GM19324 (cell line): ENCODE measurements around the gene HMX2.
"Not testable (repeated sequence)": the region's sequence is repeated elsewhere in the genome, so short reads cannot be mapped to it uniquely, and the experiment has no call there.

Source experiments
- ATAC-seq: cut with Tn5 transposase; IDR thresholded peaks from one replicate; pipeline ENCODE4 v1.9.1; 2021; ENCODE audit warnings: mild to moderate bottlenecking, moderate library complexity; ENCODE audit not compliant: unreplicated experiment, low FRiP score

Gene HMX2

DNA sequence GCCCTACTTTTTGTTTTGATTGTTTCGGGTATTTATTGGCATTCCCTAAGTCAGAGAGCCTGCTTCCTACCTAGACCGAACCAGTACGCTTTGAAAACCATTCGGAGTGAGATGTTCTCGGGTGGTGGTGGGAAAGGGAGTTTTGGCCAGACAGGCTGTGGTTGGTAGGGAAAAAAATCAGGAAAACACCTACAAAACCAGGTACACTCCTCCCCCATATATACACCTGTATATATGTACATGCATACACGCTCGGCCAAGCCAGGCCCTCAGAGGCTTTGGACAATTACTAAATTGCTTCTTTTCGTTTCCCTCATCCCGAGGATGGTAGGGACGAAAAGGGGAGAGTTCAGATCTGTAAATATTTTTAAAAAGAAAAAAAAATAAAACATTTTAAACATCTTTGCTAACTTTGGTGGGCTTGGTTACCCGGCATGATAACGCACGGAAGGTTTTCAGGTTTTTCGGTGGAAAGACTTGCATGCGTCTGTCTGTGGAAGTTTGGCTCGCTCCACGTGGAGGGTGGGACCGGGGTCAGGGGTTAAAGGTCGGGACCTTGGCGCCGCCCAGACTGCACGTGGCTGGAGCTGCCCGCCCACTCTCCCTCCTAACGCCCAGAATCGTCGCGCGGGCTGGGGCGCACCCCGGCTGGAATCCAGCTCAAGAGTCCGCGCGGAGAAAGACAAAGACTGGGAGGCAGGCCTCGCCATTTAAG, 2.5 kb downstream of the HMX2 start:
- ATAC-seq: no peak

DNA sequence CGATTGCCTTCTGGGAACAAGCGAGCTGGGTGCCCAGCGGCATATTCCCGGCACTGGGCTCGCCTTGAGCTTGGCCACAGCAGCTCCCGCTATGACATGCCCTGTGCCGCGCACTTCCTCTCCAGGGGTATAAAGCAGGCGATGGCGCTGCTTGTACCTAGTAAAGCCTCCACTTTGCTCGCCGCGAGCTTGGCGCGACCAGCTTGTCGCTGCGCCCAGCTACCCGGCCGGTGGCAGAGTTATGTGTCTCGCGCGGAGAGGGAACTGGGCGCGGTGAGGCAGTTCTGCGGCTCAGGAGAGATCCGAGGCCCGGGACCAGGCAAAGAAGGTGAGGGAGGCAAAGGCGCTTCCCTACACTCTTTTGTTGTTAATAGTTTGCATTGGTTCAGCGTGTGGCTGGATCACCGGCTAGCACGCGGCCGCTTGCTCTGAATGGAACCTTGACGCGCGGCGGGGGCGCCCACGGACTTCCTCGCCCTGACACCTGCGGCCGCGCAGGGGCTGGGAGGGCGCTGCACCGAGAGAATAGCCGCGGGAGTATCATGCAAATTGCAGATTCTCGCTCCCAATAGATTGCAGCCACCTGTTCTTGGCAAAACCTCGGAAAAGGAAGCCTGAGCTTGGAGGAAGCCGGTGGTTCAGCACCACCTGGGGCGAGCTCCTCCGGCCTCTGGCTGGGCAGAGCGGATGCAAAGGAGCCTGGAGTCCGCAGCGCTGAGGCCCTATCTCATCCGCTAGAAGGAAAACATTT, 3.2 kb downstream of the HMX2 start:
- ATAC-seq: no peak

DNA sequence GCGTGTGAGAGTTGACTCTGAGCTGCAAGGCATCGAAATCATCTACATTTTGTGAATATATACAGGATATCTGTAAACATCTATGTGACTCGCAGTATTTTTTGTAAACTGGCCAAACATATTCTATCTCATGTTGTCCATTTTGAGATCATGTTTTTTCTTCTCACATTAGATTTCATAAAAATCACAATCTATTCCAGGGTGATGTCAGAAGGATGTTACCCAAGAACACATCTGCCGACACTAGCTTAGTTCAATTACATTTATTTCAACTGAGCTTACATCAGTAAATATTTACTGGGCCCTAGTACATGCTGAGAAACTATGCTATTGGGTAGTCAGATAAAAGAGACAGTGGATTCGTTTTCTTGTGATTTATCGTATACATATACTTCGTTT, 3.8 kb downstream of the HMX2 start:
- ATAC-seq: no peak

DNA sequence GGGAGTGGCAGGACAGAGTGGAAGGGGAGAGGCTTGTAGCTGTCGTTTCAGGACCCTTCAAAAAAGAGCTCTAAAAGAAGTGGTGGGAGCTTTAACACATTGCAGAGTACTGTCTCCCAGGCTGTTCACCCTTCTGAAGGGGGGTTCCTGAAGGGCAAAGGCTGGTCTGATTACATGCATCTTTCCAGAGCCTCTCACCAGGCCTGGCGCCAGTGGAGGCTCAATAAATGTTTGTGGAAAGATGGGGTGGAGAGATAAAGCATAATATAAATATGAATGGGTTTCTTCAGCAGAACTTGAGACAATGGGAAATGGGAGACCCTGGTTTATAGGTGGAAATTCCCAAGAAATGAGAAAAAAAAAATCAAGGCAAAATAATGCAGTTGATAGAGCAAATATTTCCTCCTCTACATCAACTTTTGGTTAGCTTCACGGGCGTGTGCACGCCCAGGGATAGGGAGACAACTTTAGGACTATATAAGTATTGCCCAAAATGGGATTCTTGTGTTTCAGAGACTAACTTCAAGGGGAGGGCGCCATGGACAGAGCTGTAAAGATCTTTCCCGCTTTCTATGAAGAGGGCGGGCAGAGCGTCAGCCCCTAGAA, 5.7 kb downstream of the HMX2 start:
- ATAC-seq: no peak

DNA sequence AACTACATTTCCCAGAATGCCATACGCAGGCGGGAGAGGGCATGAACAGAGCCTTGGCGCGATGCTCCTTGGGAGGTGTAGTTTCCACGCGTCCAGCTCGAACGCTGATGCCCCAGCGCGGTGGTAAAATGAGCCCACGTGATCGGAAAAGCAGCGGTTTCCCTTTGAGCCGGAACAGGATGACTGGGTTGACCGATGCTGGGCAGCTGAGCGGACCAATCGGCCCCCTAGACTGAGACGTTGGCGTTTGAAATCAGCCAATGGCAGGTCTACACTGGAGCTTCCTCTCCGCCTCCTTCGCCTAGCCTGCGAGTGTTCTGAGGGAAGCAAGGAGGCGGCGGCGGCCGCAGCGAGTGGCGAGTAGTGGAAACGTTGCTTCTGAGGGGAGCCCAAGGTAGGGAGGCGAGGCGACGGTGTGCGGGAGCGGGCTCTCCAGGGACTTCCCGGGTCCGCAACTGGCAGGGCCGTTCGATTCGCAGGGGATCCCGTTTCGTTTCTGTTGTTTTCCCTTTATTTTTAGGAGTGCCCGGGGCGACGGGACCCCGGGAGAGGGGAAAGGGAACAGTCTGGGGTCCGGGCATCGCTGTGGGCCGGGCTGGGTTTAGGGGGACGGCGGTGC, 6.3 kb downstream of the HMX2 start, which contains the start of gene BUB3:
Gene BUB3 (plus strand): TSS at position 311 of the 619 bp plus-strand sequence. CDS start 516 bp downstream, outside the sequence.
- ATAC-seq: peak; percentile 97

DNA sequence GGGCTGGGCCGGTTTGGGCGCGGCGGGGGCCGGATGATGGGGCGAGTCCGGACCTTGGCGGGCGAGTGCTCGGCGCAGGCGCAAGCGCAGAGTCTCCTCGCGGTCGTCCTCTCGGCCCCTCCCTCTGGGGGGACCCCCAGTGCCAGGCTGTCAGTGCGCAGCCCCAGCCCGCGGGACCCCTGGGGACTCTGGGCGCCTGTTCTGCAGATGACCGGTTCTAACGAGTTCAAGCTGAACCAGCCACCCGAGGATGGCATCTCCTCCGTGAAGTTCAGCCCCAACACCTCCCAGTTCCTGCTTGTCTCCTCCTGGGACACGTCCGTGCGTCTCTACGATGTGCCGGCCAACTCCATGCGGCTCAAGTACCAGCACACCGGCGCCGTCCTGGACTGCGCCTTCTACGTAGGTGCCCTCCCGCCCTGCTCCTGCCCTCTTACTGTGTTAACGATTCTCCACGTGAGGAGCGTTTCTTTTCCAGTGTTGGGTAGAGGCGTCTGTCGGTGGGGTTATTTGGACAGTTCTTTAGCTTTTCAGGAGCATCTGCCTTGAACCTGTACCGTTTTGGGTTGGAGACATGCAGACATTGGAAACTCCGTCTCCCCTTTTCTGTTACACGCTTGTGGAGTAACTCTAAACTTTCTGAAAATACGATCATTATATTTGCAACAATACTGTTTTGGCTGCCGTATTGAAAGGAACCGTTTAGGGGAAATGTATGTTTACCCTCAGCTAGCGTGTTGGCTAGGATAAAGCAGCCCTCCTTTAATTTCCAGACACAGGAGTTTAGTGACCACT, 7.0 kb downstream of the HMX2 start:
- ATAC-seq: peak; percentile 60

DNA sequence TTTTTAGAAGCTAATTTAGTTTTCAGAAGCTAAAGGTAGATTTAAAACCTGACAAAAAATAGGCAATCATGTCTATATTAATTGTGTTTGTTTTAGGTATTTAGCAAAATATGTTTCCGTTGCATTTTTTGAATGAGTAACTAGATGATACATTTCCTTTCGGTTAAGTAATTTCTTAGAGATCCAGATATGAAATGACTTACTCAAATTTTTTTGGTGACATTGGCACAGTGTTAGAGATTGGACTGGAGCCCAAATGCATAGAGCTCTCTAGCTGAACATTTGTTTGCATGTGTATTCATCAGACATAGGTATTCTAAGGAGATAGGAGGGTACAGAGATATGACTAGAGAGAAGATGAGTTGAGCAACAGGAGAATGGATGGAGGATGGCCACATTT, 8.1 kb downstream of the HMX2 start:
- no peak for ATAC-seq

DNA sequence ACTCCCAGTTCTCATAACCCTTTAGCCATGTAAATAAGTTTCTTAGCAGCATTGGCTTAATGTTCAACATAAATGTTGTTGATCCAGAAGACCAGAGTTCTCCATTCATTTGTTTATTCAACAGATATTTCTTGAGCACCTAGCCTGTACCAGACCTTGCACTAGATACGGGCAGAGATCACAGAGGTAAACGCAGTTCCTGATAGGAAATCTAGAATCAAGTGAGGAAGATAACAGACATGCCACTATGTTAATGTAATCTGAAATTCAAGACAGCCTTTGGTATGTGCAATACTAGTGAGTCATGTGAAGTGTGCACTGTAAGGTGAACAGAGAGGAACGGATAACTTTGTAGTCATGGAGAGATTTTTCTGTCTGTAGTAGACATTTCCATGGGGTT, 9.3 kb downstream of the HMX2 start:
- ATAC-seq: no peak

DNA sequence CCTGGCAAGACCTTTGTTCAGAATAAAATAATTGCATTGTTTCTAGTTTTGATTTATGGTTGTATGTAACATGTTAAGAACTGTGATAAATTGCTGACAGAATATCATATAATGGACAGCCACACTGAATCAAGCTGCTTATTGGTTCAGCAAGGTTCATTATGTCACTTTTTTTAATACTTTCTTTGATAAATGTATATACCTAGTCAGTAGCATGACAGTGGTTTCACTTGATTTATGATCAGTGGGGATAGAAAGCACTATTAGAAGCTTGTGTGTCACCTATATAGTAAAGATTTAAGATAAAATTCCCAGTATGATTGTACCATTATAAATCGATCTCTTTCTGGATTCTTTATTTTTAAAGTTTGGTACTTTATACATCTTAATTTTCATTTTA, 10.7 kb downstream of the HMX2 start:
- no peak for ATAC-seq

DNA sequence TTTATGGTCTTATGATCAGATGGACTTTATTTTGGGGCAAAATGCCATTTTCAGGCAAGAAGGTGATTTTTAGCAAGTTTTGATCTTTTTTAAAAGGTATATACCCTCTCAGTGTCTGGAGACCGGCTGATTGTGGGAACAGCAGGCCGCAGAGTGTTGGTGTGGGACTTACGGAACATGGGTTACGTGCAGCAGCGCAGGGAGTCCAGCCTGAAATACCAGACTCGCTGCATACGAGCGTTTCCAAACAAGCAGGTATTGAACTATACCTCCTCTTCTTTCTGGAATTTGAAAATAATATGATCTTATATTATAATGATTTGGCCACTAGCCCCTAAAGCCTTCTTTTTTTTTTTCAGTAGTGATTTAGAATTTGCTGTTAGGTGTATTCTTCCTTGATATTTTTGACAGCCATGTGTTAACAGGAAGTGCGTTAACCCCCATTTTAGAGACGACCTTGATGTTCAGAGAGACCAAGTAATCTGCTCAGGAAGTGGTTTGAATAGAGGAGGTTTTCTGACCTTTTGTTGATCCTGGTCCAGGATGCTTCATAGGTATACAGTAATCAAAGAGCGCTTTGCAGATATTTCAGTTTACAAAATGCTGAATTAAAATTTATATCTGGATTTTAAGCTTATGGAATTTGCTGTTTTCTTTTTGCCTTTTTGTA, 12.5 kb downstream of the HMX2 start:
- no peak for ATAC-seq

DNA sequence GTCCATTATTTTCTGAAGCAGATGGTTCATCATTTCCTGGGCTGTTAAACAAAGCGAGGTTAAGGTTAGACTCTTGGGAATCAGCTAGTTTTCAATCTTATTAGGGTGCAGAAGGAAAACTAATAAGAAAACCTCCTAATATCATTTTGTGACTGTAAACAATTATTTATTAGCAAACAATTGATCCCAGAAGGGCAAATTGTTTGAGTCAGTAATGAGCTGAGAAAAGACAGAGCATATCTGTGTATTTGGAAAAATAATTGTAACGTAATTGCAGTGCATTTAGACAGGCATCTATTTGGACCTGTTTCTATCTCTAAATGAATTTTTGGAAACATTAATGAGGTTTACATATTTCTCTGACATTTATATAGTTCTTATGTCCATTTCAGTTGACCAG, 16.4 kb downstream of the HMX2 start:
- no peak for ATAC-seq

DNA sequence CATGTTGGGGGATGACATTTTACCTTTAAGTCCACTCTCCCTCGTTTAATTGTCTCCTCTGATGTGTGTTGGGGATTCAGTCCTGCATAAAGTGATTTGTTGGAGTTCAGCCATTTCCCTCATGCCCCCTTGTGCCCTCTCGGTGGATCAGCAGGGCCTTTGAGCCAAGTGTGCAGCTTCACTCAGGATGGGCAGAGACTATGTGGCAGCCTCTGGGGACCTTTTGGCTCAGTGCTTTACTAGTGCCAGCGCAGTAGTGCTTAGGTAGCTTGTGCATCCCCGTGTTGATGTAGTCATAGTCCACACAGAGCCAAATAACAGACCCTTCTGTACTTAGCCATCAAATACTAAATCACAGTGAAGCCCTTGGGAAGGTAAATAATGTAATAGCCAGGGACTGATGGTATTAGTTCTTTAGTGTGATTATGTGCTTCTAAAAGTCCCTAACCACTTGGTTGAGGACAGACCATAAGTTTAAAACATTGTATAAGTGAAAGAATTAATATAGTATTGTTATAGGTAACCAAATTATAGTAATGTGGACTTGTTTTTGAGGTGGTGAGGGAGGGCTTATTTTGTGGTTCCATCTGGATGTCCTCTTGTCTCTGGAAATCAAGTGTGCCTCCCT, 17.6 kb downstream of the HMX2 start:
- no peak for ATAC-seq

DNA sequence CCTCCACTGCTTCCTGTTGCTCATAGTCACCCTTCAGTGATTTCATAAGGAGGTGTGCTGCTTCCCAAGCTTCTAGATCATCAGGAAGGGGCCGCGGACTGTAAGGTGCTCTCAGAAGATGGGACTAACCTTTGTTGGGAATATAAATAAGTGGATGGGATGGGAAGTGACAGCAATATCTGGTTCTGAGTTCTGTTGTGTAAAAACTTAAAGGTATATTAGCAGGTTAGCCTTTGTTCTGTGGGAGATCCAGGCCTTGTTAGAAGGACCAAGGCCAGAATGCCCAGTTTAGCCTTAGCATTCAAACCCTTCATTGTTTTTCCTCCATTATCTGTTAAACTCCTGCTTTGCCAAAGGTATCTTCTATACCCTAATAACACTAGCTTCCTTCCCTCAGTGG, 18.7 kb downstream of the HMX2 start:
- no peak for ATAC-seq

DNA sequence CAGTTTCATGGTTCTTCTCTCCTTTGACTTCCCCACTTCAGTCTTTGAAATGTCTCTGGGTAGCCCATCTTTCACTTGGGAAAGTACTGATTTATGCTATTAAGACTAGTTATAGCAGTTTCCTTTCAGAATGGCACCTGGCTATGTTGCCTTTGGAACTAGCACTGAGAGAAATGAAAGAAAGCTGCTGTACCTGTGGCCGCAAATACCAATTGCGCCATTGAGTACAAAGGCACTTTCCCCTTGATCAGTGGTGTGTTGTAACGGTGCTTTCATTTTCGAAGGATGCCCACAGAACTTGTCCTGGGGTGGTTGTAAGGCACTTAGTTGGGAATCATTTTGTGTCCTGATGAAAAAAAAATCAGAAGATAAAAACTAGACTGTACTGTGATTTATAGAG, 23.0 kb downstream of the HMX2 start:
- ATAC-seq: no peak

DNA sequence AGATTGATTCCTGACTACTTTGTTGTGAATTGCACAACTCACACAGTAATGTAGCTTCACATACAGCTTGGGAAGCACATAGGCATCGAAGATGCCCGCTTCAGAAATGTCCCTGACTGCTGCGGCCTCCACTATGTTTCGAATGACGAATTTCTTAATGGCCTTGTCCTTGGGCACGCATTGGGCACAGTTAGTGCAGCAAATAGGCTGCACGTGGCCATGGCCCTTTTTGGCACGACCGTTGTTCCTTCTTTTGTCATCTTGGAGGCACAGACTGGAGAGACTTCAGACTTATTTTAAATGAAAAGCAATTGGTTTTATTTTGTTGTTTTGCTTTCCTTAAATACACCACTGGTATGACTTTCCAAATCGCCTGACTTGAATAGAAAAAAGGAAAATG, 23.7 kb downstream of the HMX2 start:
- ATAC-seq: not testable (repeated sequence)

DNA sequence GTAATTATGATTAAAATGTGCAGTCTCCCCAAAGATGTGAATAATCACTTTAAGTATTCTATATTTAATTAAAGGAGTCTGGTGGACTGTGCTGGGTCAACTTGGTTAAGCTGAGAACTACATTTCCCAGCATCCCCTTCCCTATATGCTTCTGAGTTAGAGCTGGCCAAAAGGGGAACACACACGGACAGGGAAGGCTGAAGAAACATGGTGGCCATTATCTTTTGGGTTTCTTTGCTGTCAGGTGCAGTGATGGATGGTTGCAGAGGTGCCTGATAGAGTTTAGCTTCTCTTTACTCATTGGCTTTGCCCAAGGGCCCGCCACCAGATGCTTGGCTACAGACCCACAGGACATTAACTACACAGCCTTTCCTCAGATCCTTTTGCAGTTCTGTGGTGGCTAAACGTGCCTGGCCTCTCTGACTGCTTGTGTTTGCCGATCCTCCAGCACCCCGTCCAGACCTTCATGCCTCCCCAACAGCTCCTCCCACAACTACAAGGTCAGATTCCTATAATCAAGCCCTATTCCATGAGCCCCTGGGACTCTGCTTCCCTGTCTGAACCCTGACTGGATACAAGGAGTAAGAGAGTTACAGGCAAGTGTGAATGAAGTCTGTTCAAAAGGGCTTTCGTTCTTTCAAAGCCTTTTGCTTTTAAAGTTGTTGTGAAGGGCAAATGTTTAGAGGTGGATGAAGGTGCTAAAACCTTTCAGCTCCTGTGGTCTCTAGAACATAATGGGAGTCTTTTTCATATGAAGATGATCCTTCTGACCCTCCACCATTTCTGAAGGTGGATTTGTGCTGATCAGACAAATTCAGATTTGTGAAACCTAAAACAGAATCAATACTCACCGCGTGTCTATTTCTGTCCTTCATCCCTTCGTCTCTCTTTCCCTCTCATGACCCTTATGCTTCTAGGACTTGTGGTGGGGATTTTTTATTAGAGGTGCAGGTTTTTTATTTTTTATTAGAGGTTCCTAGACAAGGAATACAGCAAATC, 27.8 kb downstream of the HMX2 start:
- no peak for ATAC-seq

DNA sequence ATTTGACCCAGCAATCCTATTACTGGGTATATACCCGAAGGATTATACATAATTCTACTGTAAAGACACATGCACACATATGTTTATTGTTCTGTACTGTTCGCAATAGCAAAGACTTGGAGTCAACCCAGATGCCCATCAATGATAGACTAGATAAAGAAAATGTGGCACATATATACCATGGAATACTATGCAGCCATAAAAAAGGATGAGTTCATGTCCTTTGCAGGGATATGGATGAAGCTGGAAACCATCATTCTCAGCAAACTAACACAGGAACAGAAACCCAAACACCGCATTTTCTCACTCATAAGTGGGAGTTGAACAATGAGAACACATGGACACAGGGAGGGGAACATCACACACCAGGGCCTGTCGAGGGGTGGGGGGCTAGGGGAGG, 30.5 kb downstream of the HMX2 start:
- not testable (repeated sequence) for ATAC-seq
